MM.1S (cell line): Measurements from ENCODE around the gene MBP.

Experiments used
- EZH2 ChIP-seq: fragments of 300-600 bp; sonication (generic); optimal IDR thresholded peaks from 2 replicates; pipeline ENCODE3; 2017; ENCODE audit warnings: low read depth, mild to moderate bottlenecking, antibody characterized with exemption, low read length, mixed read lengths
- EZH2phosphoT487 ChIP-seq: fragments of 300-600 bp; sonication (generic); IDR thresholded peaks from 2 replicates; pipeline ENCODE4 v1.6.1; 2018; ENCODE audit warnings: antibody characterized with exemption, low read length
- TF ChIP-seq, protein P1 (sequence below): fragments of 300-600 bp; sonication (generic); IDR thresholded peaks from 2 replicates; pipeline ENCODE4 v1.5.1; 2016; ENCODE audit warnings: antibody characterized with exemption, low read length, mixed read lengths

DNA sequence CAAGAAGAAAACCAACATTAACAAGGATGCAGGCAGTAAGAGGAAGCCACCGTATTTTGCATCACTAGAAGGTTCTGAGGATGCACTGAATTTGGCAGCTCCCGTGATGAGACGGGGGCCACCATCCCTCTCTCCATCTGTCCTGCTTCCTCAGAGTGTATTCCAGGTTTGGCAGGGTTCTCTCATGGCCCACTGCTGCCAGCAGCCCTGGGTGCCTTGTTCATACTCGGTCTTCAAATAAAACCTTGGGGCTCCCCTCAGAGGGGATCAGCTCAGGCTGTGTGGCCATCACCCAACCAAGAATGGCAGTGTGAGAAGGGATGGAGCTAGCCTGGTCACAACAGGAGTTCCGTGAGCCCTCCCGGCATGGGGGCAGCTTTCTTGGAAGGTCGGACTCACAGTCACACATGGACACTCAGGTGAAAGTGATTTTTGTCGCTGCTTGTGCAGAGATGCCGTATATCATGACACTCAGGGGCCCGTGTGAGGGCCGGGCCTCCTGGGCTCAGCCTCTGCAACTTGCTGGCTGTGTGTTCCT is 12.8 kb upstream of the MBP start:
- TF ChIP-seq, protein P1, sequence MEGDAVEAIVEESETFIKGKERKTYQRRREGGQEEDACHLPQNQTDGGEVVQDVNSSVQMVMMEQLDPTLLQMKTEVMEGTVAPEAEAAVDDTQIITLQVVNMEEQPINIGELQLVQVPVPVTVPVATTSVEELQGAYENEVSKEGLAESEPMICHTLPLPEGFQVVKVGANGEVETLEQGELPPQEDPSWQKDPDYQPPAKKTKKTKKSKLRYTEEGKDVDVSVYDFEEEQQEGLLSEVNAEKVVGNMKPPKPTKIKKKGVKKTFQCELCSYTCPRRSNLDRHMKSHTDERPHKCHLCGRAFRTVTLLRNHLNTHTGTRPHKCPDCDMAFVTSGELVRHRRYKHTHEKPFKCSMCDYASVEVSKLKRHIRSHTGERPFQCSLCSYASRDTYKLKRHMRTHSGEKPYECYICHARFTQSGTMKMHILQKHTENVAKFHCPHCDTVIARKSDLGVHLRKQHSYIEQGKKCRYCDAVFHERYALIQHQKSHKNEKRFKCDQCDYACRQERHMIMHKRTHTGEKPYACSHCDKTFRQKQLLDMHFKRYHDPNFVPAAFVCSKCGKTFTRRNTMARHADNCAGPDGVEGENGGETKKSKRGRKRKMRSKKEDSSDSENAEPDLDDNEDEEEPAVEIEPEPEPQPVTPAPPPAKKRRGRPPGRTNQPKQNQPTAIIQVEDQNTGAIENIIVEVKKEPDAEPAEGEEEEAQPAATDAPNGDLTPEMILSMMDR: no peak
- TF ChIP-seq EZH2phosphoT487: no peak
- no peak for TF ChIP-seq EZH2
